GM19455 (cell line): ENCODE measurements around the gene PRR33.
"Not testable (repeated sequence)": the region's sequence is repeated elsewhere in the genome, so short reads cannot be mapped to it uniquely, and the experiment has no call there.

Experiments used
- ATAC-seq: cut with Tn5 transposase; IDR thresholded peaks from one replicate; pipeline ENCODE4 v1.9.1; 2021; ENCODE audit not compliant: unreplicated experiment

PRR33 gene

GRCh38 chr11:1878137-1879031, 13.3 kb downstream of the PRR33 start:
- no peak for ATAC-seq

- no peak for ATAC-seq
Observed at GRCh38 chr11:1877211-1878136, 14.2 kb downstream of the PRR33 start.

- ATAC-seq: no peak
Observed at GRCh38 chr11:1876361-1877063, 15.2 kb downstream of the PRR33 start.

DNA sequence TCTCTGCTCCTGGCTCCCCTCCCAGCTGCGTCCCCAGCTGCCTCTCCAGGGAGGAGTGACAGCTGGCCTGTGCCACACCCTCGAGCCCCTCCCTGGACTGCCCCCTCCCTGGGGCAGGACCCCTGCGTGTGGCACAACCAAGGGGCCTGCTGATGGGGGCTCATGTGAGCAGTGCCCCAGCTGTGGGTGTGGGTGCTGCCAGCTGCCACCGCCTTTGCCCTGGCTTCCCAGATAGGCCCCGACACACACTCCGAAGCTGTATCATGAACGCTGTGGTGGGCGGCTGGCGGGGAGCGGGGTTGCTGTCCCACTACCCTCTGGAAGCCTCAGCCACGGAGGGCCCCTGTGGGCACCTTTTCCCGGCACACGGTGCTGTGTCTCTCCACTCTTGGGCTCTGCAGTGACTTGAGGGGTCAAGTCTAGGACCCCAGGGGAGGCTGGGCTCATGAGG, 15.8 kb downstream of the PRR33 start:
- ATAC-seq: not testable (repeated sequence)

GRCh38 chr11:1875093-1875850, 16.4 kb downstream of the PRR33 start:
- no peak for ATAC-seq

- not testable (repeated sequence) for ATAC-seq
Observed at GRCh38 chr11:1874441-1875092, 17.1 kb downstream of the PRR33 start.

- ATAC-seq: not testable (repeated sequence)
Observed at GRCh38 chr11:1873813-1874150, 17.9 kb downstream of the PRR33 start.

- no peak for ATAC-seq
Observed at GRCh38 chr11:1873048-1873812, 18.5 kb downstream of the PRR33 start.

DNA sequence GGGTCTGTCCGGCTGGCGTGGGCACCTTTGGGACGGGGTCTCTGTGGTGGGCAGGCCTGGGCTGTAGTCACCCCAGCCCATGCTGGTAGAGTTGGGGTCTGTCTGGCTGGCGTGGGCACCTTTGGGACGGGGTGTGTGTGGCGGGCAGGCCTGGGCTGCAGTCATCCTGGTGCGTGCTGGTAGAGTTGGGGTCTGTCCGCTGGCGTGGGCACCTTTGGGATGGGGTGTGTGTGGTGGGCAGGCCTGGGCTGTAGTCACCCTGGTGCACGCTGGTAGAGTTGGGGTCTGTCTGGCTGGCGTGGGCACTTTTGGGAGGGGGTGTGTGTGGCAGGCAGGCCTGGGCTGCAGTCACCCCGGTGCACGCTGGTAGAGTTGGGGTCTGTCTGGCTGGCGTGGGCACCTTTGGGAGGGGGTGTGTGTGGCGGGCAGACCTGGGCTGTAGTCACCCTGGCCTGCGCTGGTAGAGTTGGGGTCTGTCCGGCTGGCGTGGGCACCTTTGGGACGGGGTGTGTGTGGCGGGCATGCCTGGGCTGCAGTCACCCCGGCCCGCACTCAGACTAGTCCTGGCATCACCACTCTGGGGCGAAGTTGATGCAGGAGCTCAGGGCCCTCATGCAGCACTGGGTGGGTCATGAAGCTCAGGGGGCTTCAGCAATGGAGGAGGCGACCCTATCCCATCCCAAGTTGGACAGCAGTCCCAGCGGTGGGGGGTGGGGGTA, 19.3 kb downstream of the PRR33 start:
- ATAC-seq: no peak

- no peak for ATAC-seq
Observed at GRCh38 chr11:1871531-1871930, 20.2 kb downstream of the PRR33 start.

DNA sequence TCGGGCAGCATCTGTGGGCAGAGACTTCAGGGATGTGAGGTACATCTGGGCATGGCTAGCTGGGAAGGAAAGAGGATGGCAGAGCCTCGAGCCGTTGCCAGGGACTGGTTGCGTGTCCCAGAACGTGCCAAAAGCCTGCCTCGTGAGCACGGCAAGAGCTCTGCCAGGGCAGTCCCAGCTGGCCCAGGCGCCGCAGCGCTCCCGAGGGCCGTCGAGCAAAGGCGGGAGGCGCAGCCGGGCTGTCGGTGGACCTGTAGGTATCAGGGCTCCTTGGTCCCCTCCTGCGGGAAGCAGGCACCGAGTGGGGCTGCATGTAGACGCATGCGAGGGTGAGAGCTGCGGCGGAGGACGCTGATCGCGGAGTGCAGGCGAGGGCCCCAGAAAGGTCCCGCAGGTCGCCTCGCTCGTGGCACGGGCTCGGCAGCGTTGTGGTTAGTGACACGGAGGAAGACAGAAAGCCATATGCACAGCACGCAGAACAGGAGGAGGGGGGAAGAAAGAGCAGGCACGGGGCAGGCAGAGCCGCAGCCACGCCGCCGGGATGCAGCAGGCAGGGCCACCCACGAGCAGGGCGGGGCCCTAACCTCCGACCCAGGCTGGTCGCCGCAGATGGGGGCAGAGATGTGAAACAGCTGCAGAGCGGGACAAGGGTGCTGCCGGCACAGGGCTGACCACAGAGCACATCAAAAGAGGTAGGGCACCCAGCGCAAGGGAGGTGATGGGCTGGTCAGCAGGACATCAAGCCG, 20.8 kb downstream of the PRR33 start:
- no peak for ATAC-seq

DNA sequence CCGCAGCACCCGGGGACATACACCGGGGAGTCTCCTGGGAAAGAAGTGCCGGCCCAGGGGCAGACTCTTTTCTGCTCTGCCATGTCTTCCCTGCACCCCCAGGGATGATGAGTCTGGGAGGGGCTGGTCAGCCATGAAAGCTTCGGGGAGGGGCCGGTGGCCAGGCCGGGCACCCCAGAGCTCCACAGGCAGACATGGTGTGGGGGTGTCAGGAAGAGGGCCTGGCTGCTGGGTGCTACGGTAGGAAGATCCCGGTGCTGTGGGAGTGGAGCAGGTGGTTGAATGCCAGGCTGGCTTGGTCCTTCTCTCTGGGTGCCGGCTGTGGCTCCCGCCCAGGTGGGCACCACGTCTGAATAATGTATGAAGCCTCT, 21.4 kb downstream of the PRR33 start:
- no peak for ATAC-seq

- ATAC-seq: no peak
Observed at GRCh38 chr11:1869427-1870325, 22.0 kb downstream of the PRR33 start.

DNA sequence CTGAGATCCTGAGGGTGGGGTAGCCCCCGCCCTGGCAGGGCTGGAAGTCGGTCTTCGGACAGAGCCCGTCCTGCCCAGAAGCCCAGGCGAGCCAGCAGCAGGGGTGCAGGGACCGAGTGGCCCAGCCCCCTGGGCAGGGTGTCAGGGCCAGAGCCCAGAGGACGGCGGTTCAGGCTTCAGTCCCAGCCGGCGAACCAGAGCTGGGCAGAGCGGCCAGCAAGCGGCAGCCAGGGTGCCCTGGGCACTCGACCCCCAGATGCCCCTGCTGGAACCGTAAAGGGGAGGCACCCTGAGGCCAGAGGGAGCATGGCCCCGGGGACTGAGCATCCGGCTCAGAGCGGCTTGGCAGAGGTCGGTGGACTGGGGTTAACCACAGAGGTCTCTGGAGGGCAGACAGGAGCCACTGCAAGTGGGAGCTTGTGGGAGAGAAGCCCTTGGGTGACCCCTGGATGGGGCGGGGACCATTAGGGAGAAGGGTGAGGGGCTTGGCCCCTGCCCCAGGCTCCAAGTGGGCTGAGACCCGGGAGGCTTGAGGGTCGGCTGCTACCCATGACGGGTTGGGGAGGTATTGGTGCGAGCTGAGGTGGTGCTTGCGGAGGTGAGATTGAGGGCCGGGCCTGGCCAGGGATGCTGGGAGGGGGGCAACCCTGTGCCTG, 22.9 kb downstream of the PRR33 start:
- ATAC-seq: no peak

- ATAC-seq: no peak
Observed at GRCh38 chr11:1868056-1868635, 23.5 kb downstream of the PRR33 start.

DNA sequence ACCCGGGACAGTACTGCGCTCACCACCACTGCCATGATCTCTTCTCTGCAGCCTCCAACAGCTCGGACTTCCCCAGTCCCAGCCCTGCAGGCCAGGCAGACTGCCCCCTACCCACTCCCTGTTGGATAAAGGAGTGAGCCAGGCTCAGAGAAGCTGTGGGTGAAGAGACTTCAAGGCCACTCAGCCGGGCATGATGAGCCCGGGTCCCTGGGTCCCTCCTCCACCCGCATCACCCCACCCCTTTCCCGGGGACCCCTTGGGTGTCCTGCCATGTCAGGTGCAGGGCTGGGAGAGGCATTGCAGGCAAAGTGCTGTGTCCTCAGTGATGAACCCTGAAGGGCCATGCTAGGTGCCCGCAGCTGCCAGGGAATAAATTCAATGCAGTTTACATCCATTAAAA, 24.3 kb downstream of the PRR33 start:
- ATAC-seq: no peak
